Esophagus muscularis mucosa (tissue), 3 donors: ENCODE results near the gene AHNAK2.

Experiments
- CTCF ChIP-seq, 3 experiments: fragments of 200-600 bp in 2 of 3; fragments of 450-650 bp in 1 of 3; sonication (generic) in 2 of 3; IDR thresholded peaks; one replicate each; pipeline ENCODE4 v1.5.1; 2017 to 2019; ENCODE audit warnings: antibody characterized with exemption in 3 of 3, mild to moderate bottlenecking in 2 of 3, moderate library complexity in 1 of 3
- POLR2A ChIP-seq: fragments of 450-650 bp; IDR thresholded peaks from one replicate; pipeline ENCODE4 v1.6.1; 2017; ENCODE audit warnings: antibody characterized with exemption, moderate library complexity, mild to moderate bottlenecking, low read depth

DNA sequence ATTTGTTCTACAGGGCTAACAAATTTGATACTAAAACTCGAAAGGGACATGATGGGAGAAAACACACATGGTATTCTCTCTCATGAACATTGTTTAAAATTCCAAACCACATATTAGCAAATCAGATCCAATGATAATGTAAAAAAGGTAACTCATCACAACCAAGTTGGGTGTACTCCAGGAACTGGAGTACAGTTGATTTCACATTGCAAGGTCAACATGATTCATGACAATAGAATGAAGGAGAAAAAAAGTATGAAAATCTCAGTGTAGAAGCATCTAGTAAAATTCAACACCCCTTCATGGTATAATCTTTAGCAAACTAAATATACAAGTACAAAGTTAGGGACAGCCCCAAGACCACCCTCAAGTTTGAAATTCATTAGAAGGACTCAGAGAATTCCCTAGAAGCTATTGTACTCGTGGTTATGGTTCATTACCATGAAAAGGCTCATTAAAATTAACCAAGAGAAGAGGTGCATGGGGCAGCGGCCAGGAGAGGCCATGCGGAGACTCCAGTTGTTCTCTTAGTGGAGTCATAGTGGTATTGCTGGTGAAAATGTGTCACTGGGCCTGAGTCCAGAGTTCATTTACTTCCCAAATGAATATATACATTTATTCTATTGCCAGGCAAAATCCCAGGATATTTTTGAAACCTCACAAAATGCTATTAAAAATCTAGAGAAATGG, 45.8 kb upstream of the AHNAK2 start:
- TF ChIP-seq CTCF (IDR thresholded peaks at IDR 0.05) (no peak), POLR2A (no peak)
